HG03039 (cell line): Measurements from ENCODE around the gene TOMM7.
"Not testable (repeated sequence)": the region's sequence is repeated elsewhere in the genome, so short reads cannot be mapped to it uniquely, and the experiment has no call there.

Source experiments
- ATAC-seq: cut with Tn5 transposase; IDR thresholded peaks from one replicate; pipeline ENCODE4 v1.9.1; 2021; ENCODE audit warnings: mild to moderate bottlenecking, moderate library complexity; ENCODE audit not compliant: unreplicated experiment

Gene TOMM7

GRCh38 chr7:22826593-22826992 is 3.9 kb upstream of the TOMM7 start:
- no peak for ATAC-seq

- no peak for ATAC-seq
Observed at GRCh38 chr7:22824760-22825159, 2.1 kb upstream of the TOMM7 start.

DNA sequence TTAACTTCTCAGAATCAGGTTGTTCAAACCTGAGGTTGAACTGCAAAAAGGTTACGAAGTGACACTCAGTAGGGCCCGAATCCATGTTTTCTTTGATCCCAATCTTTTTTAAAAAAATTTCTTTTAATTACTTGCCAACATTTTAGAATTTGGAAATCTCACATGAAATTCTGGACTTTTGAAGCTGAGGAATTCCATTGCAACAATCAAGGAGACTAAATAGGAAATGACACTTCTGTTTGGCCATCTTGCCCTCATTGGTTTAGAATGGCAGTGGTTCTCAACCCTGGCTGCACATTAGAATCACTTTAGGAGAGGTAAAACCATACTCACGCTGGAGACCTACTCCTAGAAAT is 471 bp upstream of the TOMM7 start:
- ATAC-seq, result no peak

- no peak for ATAC-seq
Observed at GRCh38 chr7:22821702-22822485, 755 bp downstream of the TOMM7 start.

DNA sequence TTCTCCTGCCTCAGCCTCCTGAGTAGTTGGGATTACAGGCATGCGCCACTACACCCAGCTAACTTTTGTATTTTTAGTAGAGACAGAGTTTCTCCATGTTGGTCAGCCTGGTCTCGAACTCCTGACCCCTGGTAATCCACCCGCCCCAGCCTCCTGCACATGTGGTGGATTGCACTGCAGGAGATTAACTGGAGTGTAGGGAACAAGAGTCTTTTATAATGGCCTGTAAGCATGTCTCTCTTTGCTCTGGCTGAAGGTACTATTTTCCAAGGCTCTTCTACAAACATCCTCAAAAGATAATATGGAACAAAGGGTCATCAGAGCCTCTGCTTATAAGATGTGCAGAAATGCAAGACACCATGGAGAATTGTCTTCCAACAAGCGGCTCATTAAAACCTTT is 3.2 kb downstream of the TOMM7 start:
- ATAC-seq, result no peak

DNA sequence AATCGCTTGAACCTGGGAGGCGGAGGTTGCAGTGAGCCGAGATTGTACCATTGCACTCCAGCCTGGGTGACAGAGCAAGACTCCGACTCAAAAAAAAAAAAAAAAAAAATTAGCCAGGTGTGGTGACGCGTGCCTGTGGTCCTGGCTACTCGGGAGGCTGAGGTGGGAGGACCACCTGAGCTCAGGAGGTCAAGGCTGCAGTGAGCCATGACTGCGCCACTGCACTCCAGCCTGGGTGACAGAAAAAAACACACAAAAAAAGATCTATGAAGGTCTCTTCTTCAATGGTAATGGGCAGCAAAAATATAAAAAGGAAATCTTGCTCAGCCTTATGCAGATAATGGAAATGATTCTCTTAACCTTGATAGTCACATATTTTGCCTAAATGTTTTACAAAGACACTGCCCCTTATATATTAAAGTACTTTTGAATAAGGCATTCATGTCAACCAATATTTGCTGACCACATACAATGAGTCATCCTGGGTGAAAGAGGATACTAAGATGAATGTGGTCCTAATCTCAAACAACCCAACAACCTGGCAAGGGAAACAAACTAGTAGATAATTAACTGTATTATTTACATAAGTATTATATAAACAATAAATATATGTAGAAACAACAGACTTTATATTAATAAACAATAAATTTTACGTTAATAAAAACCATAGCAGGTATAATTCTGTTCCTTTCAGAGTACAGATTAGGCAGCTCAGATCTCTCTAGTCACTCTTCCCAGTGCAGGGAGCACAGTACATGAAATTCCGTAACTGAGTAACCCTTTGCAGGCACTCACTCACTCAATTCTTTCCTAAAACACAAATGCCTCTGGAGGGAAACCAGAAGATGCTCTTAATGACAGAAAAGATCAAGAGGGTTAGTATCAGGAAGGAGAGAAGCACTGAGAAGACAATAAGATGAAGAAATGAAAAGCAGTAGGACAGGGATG is 8.1 kb downstream of the TOMM7 start:
- ATAC-seq, result no peak

GRCh38 chr7:22812353-22812752 is 10.3 kb downstream of the TOMM7 start:
- no peak for ATAC-seq

DNA sequence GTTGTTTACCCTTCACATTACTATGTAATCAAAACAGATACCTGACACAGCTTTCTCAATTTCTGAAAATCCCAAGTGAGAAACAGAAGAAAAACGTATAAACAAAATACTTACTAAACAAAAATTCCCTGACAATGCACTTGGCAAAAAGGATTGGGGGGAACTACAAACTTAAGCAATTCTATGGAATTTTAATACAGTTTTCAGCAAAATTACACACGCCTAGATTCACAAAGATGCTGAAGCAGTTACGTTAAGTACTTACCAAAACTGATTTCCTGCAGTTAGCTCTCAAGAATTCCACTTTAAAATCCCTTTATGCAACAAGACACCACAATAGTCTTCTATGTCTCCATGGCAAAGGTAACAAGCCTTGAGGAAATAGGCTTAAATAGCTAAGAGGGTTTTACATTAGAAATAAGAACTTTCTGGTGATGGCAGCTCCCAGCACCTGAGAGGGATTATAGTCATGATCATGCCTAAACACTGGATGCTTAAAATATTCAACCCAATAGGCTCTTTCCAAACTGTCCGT is 10.8 kb downstream of the TOMM7 start:
- ATAC-seq, result no peak

GRCh38 chr7:22810843-22811242 is 11.8 kb downstream of the TOMM7 start:
- no peak for ATAC-seq

GRCh38 chr7:22809902-22810642 is 12.6 kb downstream of the TOMM7 start:
- ATAC-seq, result no peak

DNA sequence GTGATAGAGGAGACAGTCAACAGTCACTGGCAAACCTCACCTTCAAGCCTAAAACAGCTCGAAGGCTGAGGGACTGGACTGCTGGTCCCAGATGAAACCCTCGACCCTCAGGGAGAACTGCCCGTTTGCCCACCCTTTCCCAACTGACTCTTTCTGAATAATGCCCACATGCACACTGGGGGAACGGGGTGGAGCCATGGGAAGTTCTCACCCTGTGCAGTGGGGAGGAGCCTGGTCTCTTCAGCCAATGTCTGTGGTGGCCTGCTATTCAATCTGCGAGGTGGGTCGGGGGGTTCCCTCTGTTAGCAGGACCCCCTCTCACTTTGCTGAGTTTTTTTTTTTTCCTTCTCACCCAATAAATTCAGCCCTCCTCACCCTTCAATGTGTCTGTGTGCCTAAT is 14.5 kb downstream of the TOMM7 start:
- no peak for ATAC-seq

DNA sequence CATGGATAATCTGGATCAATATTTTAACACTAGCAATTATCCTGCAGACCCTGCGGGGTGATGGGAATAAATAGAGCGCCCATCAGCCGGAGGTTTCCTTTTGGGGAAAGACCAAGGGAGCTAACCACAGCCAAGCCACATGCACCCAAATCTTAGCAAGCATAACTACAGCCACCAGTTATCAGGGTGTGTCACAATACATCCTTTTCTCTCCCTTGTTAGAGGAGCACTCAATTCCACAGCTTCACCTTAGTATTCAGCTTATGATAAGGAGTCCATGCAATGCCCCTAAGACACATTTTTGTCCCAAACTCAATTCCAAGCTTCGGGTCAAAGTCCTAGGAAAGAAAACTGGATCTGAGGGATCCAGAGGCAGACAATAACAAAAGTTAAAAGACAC is 15.9 kb downstream of the TOMM7 start:
- ATAC-seq, result no peak

- no peak for ATAC-seq
Observed at GRCh38 chr7:22805227-22805626, 17.4 kb downstream of the TOMM7 start.

GRCh38 chr7:22802831-22803230 is 19.8 kb downstream of the TOMM7 start:
- not testable (repeated sequence) for ATAC-seq

DNA sequence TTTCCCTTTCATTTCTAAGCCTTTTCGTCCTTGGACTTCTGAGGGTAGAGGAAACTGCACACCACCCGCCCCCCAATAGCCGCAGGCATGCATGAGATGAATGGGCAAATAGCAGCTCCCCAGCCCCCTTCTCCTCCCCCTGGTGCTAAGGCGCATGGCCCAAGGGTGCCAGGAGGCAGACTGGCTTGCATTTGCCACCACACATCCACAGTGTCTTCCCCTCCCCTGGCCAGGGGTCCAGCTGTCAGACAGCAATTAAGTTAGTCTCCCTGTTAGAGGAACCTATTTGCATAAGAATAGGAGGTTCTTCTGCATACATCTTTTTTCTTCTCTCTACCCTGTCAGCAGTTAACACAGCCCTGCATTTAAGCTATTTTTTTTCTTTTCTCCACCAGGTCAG is 20.2 kb downstream of the TOMM7 start:
- no peak for ATAC-seq

DNA sequence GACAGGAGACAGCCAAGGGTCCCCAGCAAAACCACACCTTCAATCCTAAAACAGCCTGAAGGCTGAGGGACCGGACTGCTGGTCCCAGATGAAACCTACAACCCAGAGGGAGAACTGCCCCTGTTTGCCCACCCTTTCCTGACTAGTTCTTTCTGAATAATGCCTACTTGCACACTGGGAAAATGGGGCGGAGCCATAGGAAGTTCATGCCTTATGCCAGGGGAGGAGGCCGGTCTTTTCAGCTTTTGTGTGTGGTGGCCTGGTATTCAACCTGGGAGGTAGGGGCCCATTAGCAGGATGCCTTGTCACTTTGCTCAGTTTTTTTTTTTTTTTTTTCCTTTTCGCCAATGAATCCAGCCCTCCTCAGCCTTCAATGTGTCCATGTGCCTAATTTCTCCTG is 20.7 kb downstream of the TOMM7 start:
- ATAC-seq, result no peak

- ATAC-seq, result no peak
Observed at GRCh38 chr7:22799633-22800032, 23.0 kb downstream of the TOMM7 start.

DNA sequence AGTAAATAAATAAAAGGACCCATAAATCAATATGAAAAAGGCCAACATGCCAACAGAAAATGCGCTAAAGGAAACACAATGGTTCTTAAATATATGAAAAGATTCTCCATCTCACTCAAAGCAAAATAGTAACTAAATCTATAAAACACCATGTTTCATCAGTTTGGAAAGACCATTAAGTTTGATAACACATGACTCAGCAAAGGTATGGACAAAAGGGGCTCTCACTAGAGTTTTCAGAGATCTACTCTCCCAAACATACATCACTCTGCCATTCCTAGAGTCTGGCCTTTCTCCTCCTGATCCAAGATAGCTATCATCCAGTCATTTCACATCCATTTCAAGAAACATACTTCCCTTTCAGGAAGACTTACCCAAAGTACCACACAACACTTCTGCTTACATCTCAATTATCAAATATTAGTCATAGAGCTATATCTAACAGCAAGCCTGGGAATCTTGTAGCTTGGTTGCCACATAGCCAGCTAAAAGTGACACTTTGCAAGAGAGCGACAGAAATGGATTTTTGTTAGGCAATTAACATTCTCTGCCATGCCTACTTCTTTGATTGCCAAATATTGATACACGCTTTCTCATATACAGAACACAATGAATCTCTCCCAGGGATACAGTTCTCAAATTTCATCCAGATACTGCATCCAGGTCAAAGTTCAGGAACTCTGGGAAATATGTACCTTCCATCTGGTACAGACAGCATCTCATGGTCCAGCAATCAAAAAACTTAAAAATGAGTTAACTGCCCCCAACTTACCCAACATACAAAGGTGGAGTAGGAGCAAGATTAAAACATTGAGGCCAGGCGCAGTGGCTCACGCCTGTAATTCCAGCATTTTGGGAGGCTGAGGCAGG is 28.8 kb downstream of the TOMM7 start:
- no peak for ATAC-seq

GRCh38 chr7:22791204-22792158 is 31.2 kb downstream of the TOMM7 start:
- no peak for ATAC-seq
